T-helper 2 cell treated with Interferon-gamma antibody and Interleukin-4, amounts not matched to agents 100 ng/mL and 5 ng/mL, for 36 hours (primary cell): ENCODE data around the gene SP5. TPM values are rescaled to one million over a fixed set of nuclear protein-coding genes. Genes with fewer than 3 reads are reported as not detected.

ENCODE experiments used
- total RNA-seq: library from RNA; stranded (reverse); gene quantifications from 2 replicates; pipeline ENCODE4 v1.2.3, GENCODE V29; 2022

SP5 gene
- total RNA-seq, 1 donor from 2014 or later: 0.09 TPM

Other genes starting within 250 kb of the SP5 start
- not detected in 2 replicates for gene ERICH2, start 55.0 kb downstream of the SP5 start, total RNA-seq
- 8.0 and 8.9 TPM in 2 replicates for gene GAD1, start 101.5 kb downstream of the SP5 start, total RNA-seq
- 78.8 and 85.7 TPM in 2 replicates for gene GORASP2, start 213.9 kb downstream of the SP5 start, total RNA-seq